Hematopoietic multipotent progenitor cell treated with erythropoietin and hydrocortisone succinate and interleukin-3 and kit ligand, for 17 days (in vitro differentiated cells): ENCODE measurements around the gene VSTM2L.
A peak's percentile ranks its signal among the peaks of the same experiment; 100 is the strongest.

ENCODE experiments used
- DNase-seq: peaks from one replicate; pipeline ENCODE4 v3.0.0-alpha.2; 2015; ENCODE audit warnings: low spot score

The VSTM2L gene

GRCh38 chr20:37899105-37900045 is 3.6 kb upstream of the VSTM2L start:
- no peak for DNase-seq

GRCh38 chr20:37901240-37901639 is 1.7 kb upstream of the VSTM2L start:
- no peak for DNase-seq

- peak; percentile 39 for DNase-seq
Measured at GRCh38 chr20:37901654-37902503, 1.0 kb upstream of the VSTM2L start.

GRCh38 chr20:37903317-37904007 is 535 bp downstream of the VSTM2L start:
- DNase-seq = no peak

- DNase-seq = no peak
Measured at GRCh38 chr20:37904008-37904642, 1.2 kb downstream of the VSTM2L start.

- DNase-seq = no peak
Measured at GRCh38 chr20:37904845-37905373, 2.0 kb downstream of the VSTM2L start.

GRCh38 chr20:37905671-37906613 is 3.0 kb downstream of the VSTM2L start:
- no peak for DNase-seq

- DNase-seq = no peak
Measured at GRCh38 chr20:37907330-37907676, 4.4 kb downstream of the VSTM2L start.

- DNase-seq = no peak
Measured at GRCh38 chr20:37907677-37908401, 4.9 kb downstream of the VSTM2L start.

GRCh38 chr20:37911261-37911660 is 8.3 kb downstream of the VSTM2L start:
- DNase-seq = no peak

- no peak for DNase-seq
Measured at GRCh38 chr20:37911838-37912281, 8.9 kb downstream of the VSTM2L start.

- no peak for DNase-seq
Measured at GRCh38 chr20:37912874-37913273, 9.9 kb downstream of the VSTM2L start.

- DNase-seq = no peak
Measured at GRCh38 chr20:37913567-37914366, 10.8 kb downstream of the VSTM2L start.

GRCh38 chr20:37914367-37914671 is 11.4 kb downstream of the VSTM2L start:
- no peak for DNase-seq

- no peak for DNase-seq
Measured at GRCh38 chr20:37914672-37915433, 11.9 kb downstream of the VSTM2L start.

GRCh38 chr20:37915434-37915787 is 12.5 kb downstream of the VSTM2L start:
- no peak for DNase-seq

GRCh38 chr20:37915800-37916570 is 13.1 kb downstream of the VSTM2L start:
- no peak for DNase-seq

- no peak for DNase-seq
Measured at GRCh38 chr20:37917461-37917860, 14.5 kb downstream of the VSTM2L start.
